ENCODE measurements around the gene PRDM15. TPM values are rescaled to one million over a fixed set of nuclear protein-coding genes. Genes with fewer than 3 reads are reported as not detected.

The PRDM15 gene
- total RNA-seq, 1 donor from 2014 or later = 4.9 TPM

GRCh38 chr21:41861987-41862386 is 17.2 kb downstream of the PRDM15 start:
- TF ChIP-seq CTCF (conservative IDR thresholded peaks at IDR 0.05; ENCODE audit: low read depth, low read length) = no peak
- no peak overlapping the region for H3K4me3 ChIP-seq (ENCODE audit: low read depth, low read length)
- no peak for DNase-seq (ENCODE audit: low read depth)

GRCh38 chr21:41861255-41861654 is 17.9 kb downstream of the PRDM15 start:
- no peak for TF ChIP-seq CTCF (conservative IDR thresholded peaks at IDR 0.05; ENCODE audit: low read depth, low read length)
- H3K4me3 ChIP-seq (ENCODE audit: low read depth, low read length) = no peak overlapping the region
- DNase-seq (ENCODE audit: low read depth) = no peak

- no peak for TF ChIP-seq CTCF (conservative IDR thresholded peaks at IDR 0.05; ENCODE audit: low read depth, low read length)
- no peak overlapping the region for H3K4me3 ChIP-seq (ENCODE audit: low read depth, low read length)
- no peak for DNase-seq (ENCODE audit: low read depth)
These were observed 19.7 kb downstream of the PRDM15 start for GRCh38 chr21:41859297-41859980.

GRCh38 chr21:41858466-41859296 is 20.5 kb downstream of the PRDM15 start:
- no peak overlapping the region for H3K4me3 ChIP-seq (ENCODE audit: low read depth, low read length)
- no peak for TF ChIP-seq CTCF (conservative IDR thresholded peaks at IDR 0.05; ENCODE audit: low read depth, low read length)
- no peak for DNase-seq (ENCODE audit: low read depth)

GRCh38 chr21:41857771-41858300 is 21.3 kb downstream of the PRDM15 start:
- no peak for TF ChIP-seq CTCF (conservative IDR thresholded peaks at IDR 0.05; ENCODE audit: low read depth, low read length)
- no peak overlapping the region for H3K4me3 ChIP-seq (ENCODE audit: low read depth, low read length)
- no peak for DNase-seq (ENCODE audit: low read depth)

GRCh38 chr21:41856572-41856971 is 22.6 kb downstream of the PRDM15 start:
- TF ChIP-seq CTCF (conservative IDR thresholded peaks at IDR 0.05; ENCODE audit: low read depth, low read length) = no peak
- no peak overlapping the region for H3K4me3 ChIP-seq (ENCODE audit: low read depth, low read length)
- DNase-seq (ENCODE audit: low read depth) = no peak
